ENCODE results near the gene GEN1. TPM values are rescaled to one million over a fixed set of nuclear protein-coding genes. Genes with fewer than 3 reads are reported as not detected.

GEN1 gene
- total and polyA plus RNA-seq, 2 of the 13 experiments (the other 11 are each of a cell fraction or from before 2014, with no cell fraction given) = 9.9 to 27.1 TPM

DNA sequence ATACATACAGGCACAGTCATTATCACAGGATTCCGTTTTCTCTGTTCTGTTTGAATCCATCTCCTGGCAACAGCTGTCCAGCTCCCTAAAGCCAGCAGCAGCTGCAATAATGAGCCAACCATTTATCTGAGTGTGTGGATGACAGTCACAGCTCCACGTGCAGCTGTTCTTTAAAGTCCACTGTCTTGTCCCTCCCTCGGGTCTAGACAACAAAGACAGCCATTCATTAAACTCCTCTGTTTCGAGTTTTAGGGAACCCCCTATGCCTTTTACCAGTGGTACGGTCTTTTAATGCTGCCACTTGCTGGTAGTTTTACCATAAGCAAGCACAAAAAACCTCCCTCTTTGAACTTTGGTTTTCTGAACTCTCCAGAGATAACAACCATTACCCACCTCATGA is 46.3 kb downstream of the GEN1 start (continued):
- TF ChIP-seq KLF12 (CRISPR knock-in tag; IDR thresholded peaks at IDR 0.05; ENCODE audit: borderline replicate concordance) (no peak), REPIN1 (CRISPR knock-in tag; IDR thresholded peaks at IDR 0.05; ENCODE audit: borderline replicate concordance, low read depth) (no peak), MIXL1 (CRISPR knock-in tag; IDR thresholded peaks at IDR 0.05) (no peak), ZNF850 (CRISPR knock-in tag; conservative IDR thresholded peaks at IDR 0.05) (no peak), ELF1 (CRISPR knock-in tag; IDR thresholded peaks at IDR 0.05) (no peak), MIER2 (CRISPR knock-in tag; IDR thresholded peaks at IDR 0.05) (no peak), ATF1 (CRISPR knock-in tag; IDR thresholded peaks at IDR 0.05) (no peak), HNF4A (CRISPR knock-in tag; IDR thresholded peaks at IDR 0.05) (peak; percentile 59; the same call in 1 of the 2 replicates), HNF4G (IDR thresholded peaks at IDR 0.05; ENCODE audit: borderline replicate concordance, low read depth, low read length) (peak; percentile 15; the same call in 1 of the 2 replicates), HNF4G (CRISPR knock-in tag; IDR thresholded peaks at IDR 0.05; ENCODE audit: borderline replicate concordance, low read depth) (no peak), NR3C1 (CRISPR knock-in tag; IDR thresholded peaks at IDR 0.05) (no peak), ZNF318 (CRISPR knock-in tag; IDR thresholded peaks at IDR 0.05) (no peak), GZF1 (CRISPR knock-in tag; IDR thresholded peaks at IDR 0.05) (no peak), REST (IDR thresholded peaks at IDR 0.05; ENCODE audit: borderline replicate concordance in 1 of 2, low read depth in 1 of 2, low read length in 2 of 2) (no peak), STAT5B (CRISPR knock-in tag; IDR thresholded peaks at IDR 0.05) (no peak)
- TF ChIP-seq, protein P1, sequence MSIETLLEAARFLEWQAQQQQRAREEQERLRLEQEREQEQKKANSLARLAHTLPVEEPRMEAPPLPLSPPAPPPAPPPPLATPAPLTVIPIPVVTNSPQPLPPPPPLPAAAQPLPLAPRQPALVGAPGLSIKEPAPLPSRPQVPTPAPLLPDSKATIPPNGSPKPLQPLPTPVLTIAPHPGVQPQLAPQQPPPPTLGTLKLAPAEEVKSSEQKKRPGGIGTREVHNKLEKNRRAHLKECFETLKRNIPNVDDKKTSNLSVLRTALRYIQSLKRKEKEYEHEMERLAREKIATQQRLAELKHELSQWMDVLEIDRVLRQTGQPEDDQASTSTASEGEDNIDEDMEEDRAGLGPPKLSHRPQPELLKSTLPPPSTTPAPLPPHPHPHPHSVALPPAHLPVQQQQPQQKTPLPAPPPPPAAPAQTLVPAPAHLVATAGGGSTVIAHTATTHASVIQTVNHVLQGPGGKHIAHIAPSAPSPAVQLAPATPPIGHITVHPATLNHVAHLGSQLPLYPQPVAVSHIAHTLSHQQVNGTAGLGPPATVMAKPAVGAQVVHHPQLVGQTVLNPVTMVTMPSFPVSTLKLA (IDR thresholded peaks at IDR 0.05) = peak; percentile 34; the same call in 1 of the 2 replicates

Data from HepG2 (cell line).